Fibroblast of pulmonary artery (primary cell): Measurements from ENCODE around the gene CD300LG.
"Not testable (repeated sequence)": the region's sequence is repeated elsewhere in the genome, so short reads cannot be mapped to it uniquely, and the experiment has no call there.

Experiments used
- DNase-seq: peaks from one replicate; pipeline ENCODE4 v3.0.0-alpha.2; 2010; ENCODE audit warnings: low read depth
- H3K4me3 ChIP-seq: replicated peaks from 2 replicates; pipeline ENCODE4 v1.5.1; 2011; ENCODE audit warnings: low read depth, mild to moderate bottlenecking, control low read depth, low read length, moderate library complexity
- TF ChIP-seq, protein P1 (sequence below): IDR thresholded peaks from 2 replicates; pipeline ENCODE4 v1.5.1; 2011; ENCODE audit warnings: mild to moderate bottlenecking, control low read depth, low read length, inconsistent platforms; ENCODE audit errors: missing control alignments

CD300LG gene

GRCh38 chr17:43832168-43832975 lies 14.6 kb upstream of the CD300LG start:
- peak; percentile 49 for DNase-seq
- H3K4me3 ChIP-seq = peak overlapping the region; percentile 59
- TF ChIP-seq, protein P1, sequence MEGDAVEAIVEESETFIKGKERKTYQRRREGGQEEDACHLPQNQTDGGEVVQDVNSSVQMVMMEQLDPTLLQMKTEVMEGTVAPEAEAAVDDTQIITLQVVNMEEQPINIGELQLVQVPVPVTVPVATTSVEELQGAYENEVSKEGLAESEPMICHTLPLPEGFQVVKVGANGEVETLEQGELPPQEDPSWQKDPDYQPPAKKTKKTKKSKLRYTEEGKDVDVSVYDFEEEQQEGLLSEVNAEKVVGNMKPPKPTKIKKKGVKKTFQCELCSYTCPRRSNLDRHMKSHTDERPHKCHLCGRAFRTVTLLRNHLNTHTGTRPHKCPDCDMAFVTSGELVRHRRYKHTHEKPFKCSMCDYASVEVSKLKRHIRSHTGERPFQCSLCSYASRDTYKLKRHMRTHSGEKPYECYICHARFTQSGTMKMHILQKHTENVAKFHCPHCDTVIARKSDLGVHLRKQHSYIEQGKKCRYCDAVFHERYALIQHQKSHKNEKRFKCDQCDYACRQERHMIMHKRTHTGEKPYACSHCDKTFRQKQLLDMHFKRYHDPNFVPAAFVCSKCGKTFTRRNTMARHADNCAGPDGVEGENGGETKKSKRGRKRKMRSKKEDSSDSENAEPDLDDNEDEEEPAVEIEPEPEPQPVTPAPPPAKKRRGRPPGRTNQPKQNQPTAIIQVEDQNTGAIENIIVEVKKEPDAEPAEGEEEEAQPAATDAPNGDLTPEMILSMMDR = no peak

DNA sequence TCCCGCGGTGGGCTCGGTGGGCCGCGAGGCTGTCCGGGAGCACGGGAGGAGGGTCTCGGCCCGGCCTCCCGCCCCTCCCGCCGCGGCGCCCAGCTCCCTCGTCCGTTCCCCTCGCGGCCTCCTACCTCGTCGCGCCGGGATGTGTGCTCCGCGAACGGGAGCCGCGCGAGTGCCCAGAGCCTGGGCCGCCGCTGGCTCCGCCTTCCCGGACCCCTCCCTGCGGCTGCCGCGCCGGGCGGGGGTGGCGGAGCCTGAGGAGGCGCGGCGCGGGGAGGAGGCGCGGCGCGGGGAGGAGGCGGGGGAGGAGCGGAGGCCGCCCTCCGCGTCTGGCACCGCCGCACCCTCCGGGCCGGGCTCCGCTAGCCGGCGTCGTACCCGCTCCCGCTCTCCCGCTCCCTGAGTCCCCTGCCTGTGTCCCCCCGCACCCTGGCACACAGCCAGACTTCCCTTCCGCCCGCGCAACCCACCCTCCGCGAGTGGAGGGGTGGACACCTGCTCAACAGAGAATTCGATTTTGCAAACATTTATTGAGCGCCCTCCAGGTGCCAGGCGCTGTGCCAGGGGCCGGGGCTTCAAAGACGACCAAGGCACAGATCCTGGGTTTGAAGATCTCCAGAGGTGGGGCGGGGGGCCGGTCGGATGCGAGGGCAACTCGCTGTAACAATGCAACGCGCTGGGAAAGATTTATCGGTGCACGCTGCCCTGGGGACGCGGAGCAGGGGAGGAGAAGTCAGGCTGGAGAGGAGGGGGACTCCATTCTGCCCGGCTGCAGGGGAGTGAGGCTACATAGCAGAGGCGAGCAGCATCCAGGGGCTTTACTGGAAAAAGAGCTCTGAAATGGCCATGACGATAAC lies 13.8 kb upstream of the CD300LG start, which contains the start of gene MPP3:
Gene MPP3, minus strand, starts transcription at position 171 of the 854 bp plus-strand sequence. CDS start 1,240 bp downstream, outside the sequence.
- peak within 1 kb of the TSS; percentile 59 for H3K4me3 ChIP-seq
- peak; percentile 61 for DNase-seq
- TF ChIP-seq, protein P1 = no peak

- no peak overlapping the region for H3K4me3 ChIP-seq
- DNase-seq = peak; percentile 54
- TF ChIP-seq, protein P1 = no peak
These were observed 12.9 kb upstream of the CD300LG start for GRCh38 chr17:43834106-43834505.

GRCh38 chr17:43839670-43840108 lies 7.3 kb upstream of the CD300LG start:
- no peak for DNase-seq
- TF ChIP-seq, protein P1 = no peak
- H3K4me3 ChIP-seq = no peak overlapping the region

- TF ChIP-seq, protein P1 = peak; percentile 54
These were observed 6.2 kb upstream of the CD300LG start for GRCh38 chr17:43840814-43841213.

GRCh38 chr17:43841282-43841681 lies 5.7 kb upstream of the CD300LG start:
- TF ChIP-seq, protein P1 = no peak
- H3K4me3 ChIP-seq = no peak overlapping the region
- DNase-seq = no peak

More at GRCh38 chr17:43840814-43841213, 6.2 kb upstream of the CD300LG start:
- peak; percentile 69 for DNase-seq
- H3K4me3 ChIP-seq = no peak overlapping the region

GRCh38 chr17:43842091-43842974 lies 4.6 kb upstream of the CD300LG start:
- not testable (repeated sequence) for DNase-seq

More at GRCh38 chr17:43842091-43842974, 4.6 kb upstream of the CD300LG start:
- H3K4me3 ChIP-seq = not testable (repeated sequence)
